H7 (cell line): ENCODE measurements around the gene ST7L. TPM values are rescaled to one million over a fixed set of nuclear protein-coding genes. Genes with fewer than 3 reads are reported as not detected.

Experiments used
- DNase-seq: peaks from one replicate; pipeline ENCODE4 v3.0.0; 2012
- H3K27me3 ChIP-seq: 2 replicates; pipeline ENCODE4 v1.6.0; 2011; ENCODE audit warnings: mild to moderate bottlenecking, low read length; ENCODE audit not compliant: control insufficient read depth, insufficient read depth
- H3K36me3 ChIP-seq: replicated peaks from 2 replicates; pipeline ENCODE4 v1.5.1; 2011; ENCODE audit warnings: low read length; ENCODE audit not compliant: control insufficient read depth, insufficient read depth
- H3K4me3 ChIP-seq: 2 replicates; pipeline ENCODE4 v1.5.1; 2011; ENCODE audit warnings: low read depth, mild to moderate bottlenecking, control low read depth, low read length, moderate library complexity; ENCODE audit not compliant: insufficient read depth
- total RNA-seq: library from RNA; depleted of rRNA; stranded (reverse); fragments of >200 nt; shearing (Covaris generic); gene quantifications from 2 replicates; pipeline ENCODE4 v1.2.3, GENCODE V29; 2014

Gene ST7L
- total RNA-seq, 1 experiment from 2014 or later: 16.6 TPM

GRCh38 chr1:112589766-112590165 lies 29.2 kb downstream of the ST7L start:
- DNase-seq: no peak
- Histone ChIP-seq H3K4me3 (no peak overlapping the region), H3K27me3 (no peaks in the 10 kb centered on the region), H3K36me3 (no peaks in the 10 kb centered on the region)

GRCh38 chr1:112583366-112583765 lies 35.6 kb downstream of the ST7L start:
- DNase-seq: no peak
- no peaks in the 10 kb centered on the region for H3K36me3 ChIP-seq
- no peak overlapping the region for H3K4me3 ChIP-seq
- H3K27me3 ChIP-seq: no peaks in the 10 kb centered on the region

- no peak for DNase-seq
- Histone ChIP-seq H3K36me3 (no peaks in the 10 kb centered on the region), H3K27me3 (no peaks in the 10 kb centered on the region), H3K4me3 (no peak overlapping the region)
Observed at GRCh38 chr1:112581586-112582192, 37.3 kb downstream of the ST7L start.

- Histone ChIP-seq H3K36me3 (no peaks in the 10 kb centered on the region), H3K27me3 (no peaks in the 10 kb centered on the region), H3K4me3 (no peak overlapping the region)
- no peak for DNase-seq
Observed at GRCh38 chr1:112579801-112580510, 39.0 kb downstream of the ST7L start.

GRCh38 chr1:112576240-112576639 lies 42.7 kb downstream of the ST7L start:
- no peak for DNase-seq
- Histone ChIP-seq H3K36me3 (no peaks in the 10 kb centered on the region), H3K27me3 (no peaks in the 10 kb centered on the region), H3K4me3 (no peak overlapping the region)

GRCh38 chr1:112575154-112575804 lies 43.7 kb downstream of the ST7L start:
- no peaks in the 10 kb centered on the region for H3K36me3 ChIP-seq
- DNase-seq: no peak
- H3K4me3 ChIP-seq: no peak overlapping the region
- no peaks in the 10 kb centered on the region for H3K27me3 ChIP-seq

GRCh38 chr1:112565800-112566199 lies 53.1 kb downstream of the ST7L start:
- Histone ChIP-seq H3K4me3 (no peak overlapping the region), H3K36me3 (no peaks in the 10 kb centered on the region), H3K27me3 (no peaks in the 10 kb centered on the region)
- no peak for DNase-seq

GRCh38 chr1:112564081-112564480 lies 54.9 kb downstream of the ST7L start:
- Histone ChIP-seq H3K4me3 (no peak overlapping the region), H3K27me3 (no peaks in the 10 kb centered on the region), H3K36me3 (no peaks in the 10 kb centered on the region)
- DNase-seq: no peak

GRCh38 chr1:112563341-112563740 lies 55.6 kb downstream of the ST7L start:
- no peak for DNase-seq
- Histone ChIP-seq H3K27me3 (no peaks in the 10 kb centered on the region), H3K4me3 (no peak overlapping the region), H3K36me3 (no peaks in the 10 kb centered on the region)

GRCh38 chr1:112558634-112559033 lies 60.3 kb downstream of the ST7L start:
- no peaks in the 10 kb centered on the region for H3K27me3 ChIP-seq
- no peaks in the 10 kb centered on the region for H3K36me3 ChIP-seq
- no peak for DNase-seq
- no peak overlapping the region for H3K4me3 ChIP-seq

GRCh38 chr1:112557385-112557784 lies 61.6 kb downstream of the ST7L start:
- DNase-seq: no peak
- H3K27me3 ChIP-seq: no peaks in the 10 kb centered on the region
- no peaks in the 10 kb centered on the region for H3K36me3 ChIP-seq
- H3K4me3 ChIP-seq: no peak overlapping the region

GRCh38 chr1:112554411-112554810 lies 64.5 kb downstream of the ST7L start:
- H3K36me3 ChIP-seq: no peaks in the 10 kb centered on the region
- no peak for DNase-seq
- no peak overlapping the region for H3K4me3 ChIP-seq
- H3K27me3 ChIP-seq: no peaks in the 10 kb centered on the region

- DNase-seq: no peak
- no peak overlapping the region for H3K4me3 ChIP-seq
- H3K36me3 ChIP-seq: no peaks in the 10 kb centered on the region
- no peaks in the 10 kb centered on the region for H3K27me3 ChIP-seq
Observed at GRCh38 chr1:112549590-112549989, 69.4 kb downstream of the ST7L start.

- no peaks in the 10 kb centered on the region for H3K36me3 ChIP-seq
- no peaks in the 10 kb centered on the region for H3K27me3 ChIP-seq
- H3K4me3 ChIP-seq: no peak overlapping the region
- no peak for DNase-seq
Observed at GRCh38 chr1:112548547-112548946, 70.4 kb downstream of the ST7L start.

GRCh38 chr1:112546076-112546475 lies 72.9 kb downstream of the ST7L start:
- DNase-seq: no peak
- H3K36me3 ChIP-seq: no peaks in the 10 kb centered on the region
- H3K27me3 ChIP-seq: no peaks in the 10 kb centered on the region
- H3K4me3 ChIP-seq: no peak overlapping the region
